ENCODE results near the gene NLRC3.

DNA sequence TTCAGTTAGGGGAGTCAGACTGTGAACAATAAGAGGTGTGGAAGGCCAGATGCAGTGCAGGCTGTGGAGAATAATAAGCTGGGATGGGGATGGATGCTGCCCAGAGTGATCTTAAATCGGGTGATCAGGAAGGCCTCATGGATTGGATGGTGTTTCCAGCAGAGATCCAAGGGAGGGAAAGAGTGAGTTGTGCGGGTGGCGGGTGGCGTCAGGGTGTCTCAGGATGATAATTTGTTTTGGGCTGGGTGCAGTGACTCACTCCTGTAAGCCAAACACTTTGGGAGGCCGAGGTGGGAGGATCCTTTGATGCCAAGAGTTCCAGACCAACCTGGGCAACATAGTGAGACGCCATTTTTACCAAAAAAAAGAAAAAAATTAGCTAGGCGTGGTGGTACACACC lies 68.5 kb downstream of the NLRC3 start:
- TF ChIP-seq CTCF (conservative IDR thresholded peaks at IDR 0.05; ENCODE audit: low read depth, low read length) = no peak
- TF ChIP-seq EZH2 (IDR thresholded peaks at IDR 0.05; ENCODE audit: borderline replicate concordance, low read depth, low read length, poor library complexity, severe bottlenecking) = no peak
